ENCODE measurements around the gene EPHA2. TPM values are rescaled to one million over a fixed set of nuclear protein-coding genes. Genes with fewer than 3 reads are reported as not detected.

The EPHA2 gene
- total RNA-seq, 1 donor from 2014 or later = 42.7 TPM

DNA sequence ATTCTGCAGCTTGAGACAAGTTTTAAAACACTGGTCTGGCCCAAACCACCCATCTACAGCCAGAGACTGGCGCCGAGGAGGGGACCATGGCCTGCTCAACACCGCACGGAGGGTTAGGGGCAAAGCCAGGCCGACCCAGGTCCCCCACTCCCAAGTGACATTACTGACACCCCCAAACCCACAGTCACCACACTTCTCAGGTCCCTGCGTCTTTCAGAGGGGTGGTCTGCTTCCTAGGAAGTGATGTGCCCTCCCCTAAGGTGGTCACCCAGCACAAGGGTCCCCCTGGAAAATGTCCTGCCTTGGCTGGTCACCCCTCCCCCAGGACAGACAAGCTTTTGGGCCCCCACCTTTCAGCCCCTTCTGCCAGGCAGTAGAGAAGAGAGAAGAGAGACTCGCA lies 20.8 kb upstream of the EPHA2 start:
- Histone ChIP-seq H3K9me3 (no peaks in the 10 kb centered on the region), H3K27ac (peak overlapping the region; percentile 77 to 94), H3K36me3 (no peaks in the 10 kb centered on the region), H3K27me3 (no peaks in the 10 kb centered on the region), H3K4me1 (peaks cover 11 to 53% of the 10 kb centered on the region in 2 donors), H3K4me3 (no peak overlapping the region)
- TF ChIP-seq CTCF (IDR thresholded peaks at IDR 0.05) = no peak
- intact Hi-C loops (cut with DNase I) = no loop called here
- no peak for DNase-seq (ENCODE audit: low spot score in 2 of 2)

- peak overlapping the region in 1 of 2 donors; percentile 21 for H3K4me3 ChIP-seq
- TF ChIP-seq CTCF (IDR thresholded peaks at IDR 0.05) = no peak
- H3K4me1 ChIP-seq = peaks cover 11 to 45% of the 10 kb centered on the region in 2 donors
- H3K36me3 ChIP-seq = no peaks in the 10 kb centered on the region
- peak; percentile 47 to 92 for DNase-seq (ENCODE audit: low spot score in 2 of 2)
- H3K27ac ChIP-seq = peak overlapping the region; percentile 77 to 94
- H3K27me3 ChIP-seq = no peaks in the 10 kb centered on the region
- intact Hi-C loops (cut with DNase I) = no loop called here
- no peaks in the 10 kb centered on the region for H3K9me3 ChIP-seq
These were observed 20.0 kb upstream of the EPHA2 start for GRCh38 chr1:16175610-16176553.

DNA sequence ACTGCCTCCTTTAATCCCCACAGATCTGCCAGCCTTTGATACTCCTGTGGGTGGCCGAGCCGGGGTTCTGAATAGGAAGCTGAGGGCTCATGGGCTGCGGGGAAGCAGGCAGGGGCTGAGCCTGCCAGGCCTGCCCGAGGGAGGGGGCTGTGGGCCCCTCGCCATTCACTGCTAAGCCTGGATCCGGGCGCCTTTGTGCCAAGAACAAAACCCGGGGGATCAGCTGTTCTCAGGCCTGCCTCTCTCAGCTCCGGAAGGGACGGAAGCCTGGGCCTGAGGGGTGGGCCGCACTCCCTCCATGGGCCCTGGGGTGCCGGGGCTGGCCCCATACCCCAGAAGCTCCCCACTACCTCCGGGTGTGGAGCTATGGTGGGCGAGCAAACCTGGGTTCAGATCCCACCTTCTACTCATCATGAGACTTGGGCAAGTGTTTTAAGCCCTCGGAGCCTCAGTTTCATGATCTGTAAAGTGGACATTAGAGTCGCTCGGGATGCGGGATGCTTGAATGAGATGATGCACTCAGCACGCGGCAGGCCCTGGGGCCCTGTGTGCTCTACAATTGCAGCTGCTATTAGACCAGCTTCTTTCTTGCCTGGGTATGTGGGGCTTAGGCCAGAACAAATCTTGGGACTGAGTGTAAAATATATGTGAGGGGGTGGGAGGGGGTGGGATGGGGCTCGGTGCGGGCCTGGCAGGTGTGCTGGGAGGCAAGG lies 19.2 kb upstream of the EPHA2 start:
- intact Hi-C loops (cut with DNase I) = no loop called here
- H3K4me3 ChIP-seq = no peak overlapping the region
- no peaks in the 10 kb centered on the region for H3K36me3 ChIP-seq
- TF ChIP-seq CTCF (IDR thresholded peaks at IDR 0.05) = no peak
- H3K9me3 ChIP-seq = no peaks in the 10 kb centered on the region
- peaks cover 11 to 39% of the 10 kb centered on the region in 2 donors for H3K4me1 ChIP-seq
- peak overlapping the region; percentile 77 to 94 for H3K27ac ChIP-seq
- H3K27me3 ChIP-seq = no peaks in the 10 kb centered on the region
- DNase-seq (ENCODE audit: low spot score in 2 of 2) = no peak

DNA sequence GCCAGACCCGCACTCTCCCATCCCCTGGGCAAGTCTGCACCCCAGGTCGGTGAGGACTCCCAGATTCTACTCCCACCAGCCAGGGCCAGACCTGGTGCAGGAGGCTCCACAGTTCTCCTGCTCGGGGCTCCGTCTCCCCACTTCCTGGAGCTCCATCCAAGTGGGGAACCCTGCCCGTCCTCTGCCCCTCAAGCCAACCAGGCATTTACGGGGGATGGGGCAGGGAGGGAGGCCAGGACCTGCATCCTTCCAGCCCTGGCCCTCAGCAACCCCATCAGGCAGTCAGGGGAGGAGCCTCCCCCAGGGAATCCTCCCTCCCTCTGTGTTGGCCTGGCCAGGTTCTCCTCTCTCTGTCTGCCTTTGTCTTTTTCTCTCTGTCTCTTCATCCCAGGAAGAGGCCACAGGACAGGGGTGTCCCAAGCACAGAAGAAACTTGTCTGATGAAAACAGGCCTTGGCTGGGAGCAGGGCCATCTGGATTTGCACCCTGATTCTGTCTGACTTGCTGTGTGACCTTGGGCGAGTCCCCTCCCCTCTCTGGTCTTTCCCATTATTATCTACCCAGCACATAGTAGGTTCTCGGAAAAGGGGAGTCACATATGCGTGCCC lies 18.5 kb upstream of the EPHA2 start:
- DNase-seq (ENCODE audit: low spot score in 2 of 2) = no peak
- H3K36me3 ChIP-seq = no peaks in the 10 kb centered on the region
- no peak overlapping the region for H3K4me3 ChIP-seq
- H3K27me3 ChIP-seq = no peaks in the 10 kb centered on the region
- H3K4me1 ChIP-seq = peaks cover 11 to 37% of the 10 kb centered on the region in 2 donors
- TF ChIP-seq CTCF (IDR thresholded peaks at IDR 0.05) = no peak
- H3K9me3 ChIP-seq = no peaks in the 10 kb centered on the region
- H3K27ac ChIP-seq = peak overlapping the region; percentile 77 to 94
- intact Hi-C loops (cut with DNase I) = no loop called here

DNA sequence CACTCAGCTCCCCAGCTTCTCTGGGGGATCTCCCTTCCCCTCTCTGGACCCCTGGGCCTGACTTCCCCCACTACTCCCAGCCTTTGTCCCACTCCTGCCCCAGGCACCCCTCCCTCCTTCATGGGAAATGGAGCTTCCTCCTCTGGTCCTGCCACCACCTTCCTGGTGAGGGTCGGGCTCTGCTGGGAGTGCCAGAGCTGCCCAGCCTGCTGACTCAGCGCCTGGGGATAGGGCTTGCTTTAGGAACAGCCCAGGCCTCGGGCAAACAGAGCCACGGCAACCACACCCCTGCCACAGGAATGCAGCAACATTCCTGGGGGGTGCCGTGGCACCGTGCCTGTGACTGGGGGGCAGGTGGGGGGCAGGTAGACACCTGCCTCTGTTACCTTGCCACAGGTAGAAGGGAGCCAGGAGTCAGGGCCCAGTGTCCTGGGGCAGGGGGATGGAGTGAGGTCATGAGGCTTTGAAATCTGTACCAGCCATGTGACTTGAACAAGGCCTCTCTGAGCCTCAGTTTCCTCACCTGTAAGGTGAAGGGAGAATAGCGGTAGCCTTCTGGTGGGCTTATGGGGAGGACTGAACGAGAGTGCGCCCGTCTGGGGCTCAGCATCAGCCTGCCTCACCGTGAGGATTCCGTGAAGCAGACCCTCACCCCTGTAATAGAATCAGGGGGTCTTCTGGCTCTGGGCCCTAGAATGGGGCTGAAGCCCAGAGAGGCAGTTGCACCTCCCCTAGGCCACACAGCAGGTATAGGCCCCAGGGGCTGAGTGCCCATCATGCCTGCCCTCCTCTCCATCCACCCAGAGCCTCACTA lies 17.8 kb upstream of the EPHA2 start:
- H3K9me3 ChIP-seq = no peaks in the 10 kb centered on the region
- H3K36me3 ChIP-seq = no peaks in the 10 kb centered on the region
- no peaks in the 10 kb centered on the region for H3K27me3 ChIP-seq
- peak overlapping the region in 1 of 2 donors; percentile 39 for H3K27ac ChIP-seq
- peaks cover 11 to 37% of the 10 kb centered on the region in 2 donors for H3K4me1 ChIP-seq
- intact Hi-C loops (cut with DNase I) = no loop called here
- TF ChIP-seq CTCF (IDR thresholded peaks at IDR 0.05) = no peak
- H3K4me3 ChIP-seq = no peak overlapping the region
- peak in 1 of 2 donors; percentile 14 for DNase-seq (ENCODE audit: low spot score in 2 of 2)
